Eye (tissue), 1 donor: ENCODE measurements around the gene CNKSR3.

Experiments used
- DNase-seq: peaks from one replicate; pipeline ENCODE4 v3.0.0-alpha.2; 2015

Gene CNKSR3

GRCh38 chr6:154478021-154478700, 32.3 kb downstream of the CNKSR3 start:
- DNase-seq: no peak

DNA sequence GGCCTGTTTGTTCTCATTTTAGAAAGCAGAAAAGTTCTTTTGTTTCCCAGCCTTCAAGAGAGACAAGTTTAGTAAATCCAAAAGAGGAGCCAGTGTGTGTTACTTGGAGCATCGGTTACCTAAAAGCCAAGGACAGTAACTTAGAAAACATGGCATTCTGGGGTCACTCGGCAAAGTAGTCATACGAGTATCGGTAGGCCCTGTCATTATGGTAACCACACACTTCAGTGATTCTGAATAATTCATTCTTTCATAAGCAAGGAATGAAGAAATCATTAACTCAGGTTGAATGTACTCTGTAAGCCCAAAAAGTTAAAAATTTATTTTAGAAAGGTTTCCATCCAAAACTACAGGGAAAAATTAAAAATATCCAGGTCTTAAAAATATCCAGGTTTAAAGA, 34.0 kb downstream of the CNKSR3 start:
- DNase-seq: no peak

GRCh38 chr6:154474648-154475428, 35.6 kb downstream of the CNKSR3 start:
- no peak for DNase-seq

- DNase-seq: no peak
These were observed 37.2 kb downstream of the CNKSR3 start for GRCh38 chr6:154473324-154473723.

GRCh38 chr6:154471609-154472362, 38.7 kb downstream of the CNKSR3 start:
- no peak for DNase-seq

- no peak for DNase-seq
These were observed 41.1 kb downstream of the CNKSR3 start for GRCh38 chr6:154469306-154469935.

DNA sequence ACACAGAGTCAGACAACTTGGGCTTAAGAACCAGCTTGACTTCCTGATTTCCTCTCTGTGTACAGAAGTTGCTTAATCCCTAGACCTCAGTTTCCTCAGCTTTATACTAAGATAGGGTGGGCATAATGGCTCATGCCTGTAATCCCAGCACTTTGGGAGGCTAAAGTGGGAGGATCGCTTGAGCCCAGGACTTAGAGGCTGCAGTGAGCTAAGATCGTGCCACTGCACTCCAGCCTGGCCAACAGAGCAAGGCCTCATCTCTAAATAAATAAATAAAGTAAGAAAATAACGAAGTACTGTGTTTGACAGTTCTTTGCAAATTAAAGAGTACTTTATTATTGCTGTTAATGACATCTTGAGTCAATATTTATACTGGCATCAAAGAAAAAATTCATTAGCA, 41.7 kb downstream of the CNKSR3 start:
- no peak for DNase-seq

- no peak for DNase-seq
These were observed 43.4 kb downstream of the CNKSR3 start for GRCh38 chr6:154466971-154467679.

DNA sequence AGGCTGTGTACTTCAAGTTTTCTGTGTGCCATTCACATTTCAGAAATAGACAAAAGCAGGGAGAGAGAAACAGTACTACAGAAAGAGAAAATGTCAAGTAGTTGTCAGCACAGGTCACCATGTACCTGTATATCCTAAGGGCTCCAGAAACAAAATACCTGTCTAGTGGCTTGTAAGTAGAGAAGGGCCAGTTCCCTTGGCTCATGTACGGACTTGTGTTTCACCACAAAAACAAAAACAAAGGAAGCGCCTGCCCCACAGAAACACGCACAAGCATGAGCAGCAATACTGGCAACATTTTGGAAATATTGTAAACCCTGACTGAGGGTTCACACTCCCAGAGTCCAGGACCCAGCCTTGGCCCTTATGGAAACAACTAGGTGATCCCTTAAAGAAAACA, 44.3 kb downstream of the CNKSR3 start:
- no peak for DNase-seq

DNA sequence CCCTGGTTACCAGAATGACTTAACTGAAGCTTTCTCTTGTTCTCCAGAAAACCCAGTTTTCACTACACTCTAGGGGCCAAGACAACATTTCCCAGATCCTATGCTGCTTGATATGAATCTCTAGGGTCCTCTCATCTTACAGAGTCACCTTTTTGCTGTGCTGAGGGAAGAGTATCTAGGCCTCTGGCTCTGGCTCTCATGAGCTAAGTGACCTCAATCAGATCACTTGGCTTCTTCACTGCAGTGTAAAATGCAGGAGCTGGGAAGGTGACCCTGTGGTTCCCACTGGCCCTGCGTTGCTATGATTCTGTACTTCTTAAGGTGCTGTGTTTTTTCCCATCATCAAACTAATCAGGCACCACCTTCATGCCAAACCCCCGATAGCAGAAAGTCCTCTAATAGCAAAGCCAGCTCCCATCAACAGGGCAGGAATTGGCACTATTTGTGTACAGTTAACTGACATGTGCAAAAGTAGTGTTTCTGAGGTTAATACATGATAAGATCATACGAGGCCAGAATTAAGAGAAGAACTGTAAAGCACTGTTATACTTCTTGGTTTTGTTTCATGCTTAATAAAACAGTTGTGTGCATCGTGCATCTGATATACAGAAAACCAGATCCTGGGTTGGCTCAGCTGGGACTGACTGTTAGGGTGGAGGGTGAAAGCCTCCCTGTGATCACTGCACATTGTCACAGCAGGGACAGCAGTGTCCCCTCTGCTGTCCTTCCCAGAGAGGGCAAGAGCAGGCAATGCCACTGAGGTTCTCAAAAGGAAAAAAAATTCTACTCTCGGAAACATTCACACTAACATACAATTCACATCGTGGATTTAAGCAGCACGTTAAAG, 46.7 kb downstream of the CNKSR3 start:
- DNase-seq: no peak

DNA sequence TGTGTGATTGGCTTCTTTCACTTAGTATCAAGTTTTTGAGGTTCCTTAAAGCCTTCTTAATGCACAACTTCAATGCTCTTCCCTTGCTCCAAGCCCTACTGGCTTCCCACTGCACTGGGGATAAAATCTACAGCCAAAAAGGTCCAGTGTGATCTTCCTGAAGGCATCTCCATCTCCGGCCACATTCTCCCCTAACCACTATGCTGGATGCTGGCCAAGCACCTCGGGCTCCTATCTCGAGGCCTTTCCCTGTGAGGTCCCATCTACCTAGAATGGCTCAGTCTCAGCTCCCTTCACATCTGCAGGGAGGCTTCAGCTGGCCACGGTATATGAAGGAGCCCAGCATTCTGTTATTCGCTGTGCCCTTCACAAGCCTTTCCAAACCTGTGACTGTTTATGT, 48.1 kb downstream of the CNKSR3 start:
- DNase-seq: no peak

DNA sequence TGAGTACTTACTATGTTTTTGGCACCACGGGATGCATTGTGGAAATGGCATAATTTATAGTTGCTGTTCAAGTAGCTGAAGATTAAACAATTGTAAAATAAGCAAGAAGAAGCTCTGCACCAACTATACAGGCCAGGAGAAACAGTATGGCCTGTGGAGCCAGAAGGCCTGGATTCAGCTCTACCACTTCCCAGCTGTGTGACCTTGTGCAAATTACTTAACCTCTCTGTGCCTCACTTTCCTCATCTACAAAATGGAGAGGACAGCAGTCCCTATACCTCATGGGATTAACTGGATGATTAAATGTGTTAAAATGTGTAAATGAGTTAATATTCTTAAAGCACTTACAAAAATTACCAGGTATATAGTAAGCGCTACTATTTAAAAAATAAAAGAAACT, 49.1 kb downstream of the CNKSR3 start:
- no peak for DNase-seq

GRCh38 chr6:154460306-154461071, 50.0 kb downstream of the CNKSR3 start:
- no peak for DNase-seq

GRCh38 chr6:154459513-154459912, 51.0 kb downstream of the CNKSR3 start:
- no peak for DNase-seq

DNA sequence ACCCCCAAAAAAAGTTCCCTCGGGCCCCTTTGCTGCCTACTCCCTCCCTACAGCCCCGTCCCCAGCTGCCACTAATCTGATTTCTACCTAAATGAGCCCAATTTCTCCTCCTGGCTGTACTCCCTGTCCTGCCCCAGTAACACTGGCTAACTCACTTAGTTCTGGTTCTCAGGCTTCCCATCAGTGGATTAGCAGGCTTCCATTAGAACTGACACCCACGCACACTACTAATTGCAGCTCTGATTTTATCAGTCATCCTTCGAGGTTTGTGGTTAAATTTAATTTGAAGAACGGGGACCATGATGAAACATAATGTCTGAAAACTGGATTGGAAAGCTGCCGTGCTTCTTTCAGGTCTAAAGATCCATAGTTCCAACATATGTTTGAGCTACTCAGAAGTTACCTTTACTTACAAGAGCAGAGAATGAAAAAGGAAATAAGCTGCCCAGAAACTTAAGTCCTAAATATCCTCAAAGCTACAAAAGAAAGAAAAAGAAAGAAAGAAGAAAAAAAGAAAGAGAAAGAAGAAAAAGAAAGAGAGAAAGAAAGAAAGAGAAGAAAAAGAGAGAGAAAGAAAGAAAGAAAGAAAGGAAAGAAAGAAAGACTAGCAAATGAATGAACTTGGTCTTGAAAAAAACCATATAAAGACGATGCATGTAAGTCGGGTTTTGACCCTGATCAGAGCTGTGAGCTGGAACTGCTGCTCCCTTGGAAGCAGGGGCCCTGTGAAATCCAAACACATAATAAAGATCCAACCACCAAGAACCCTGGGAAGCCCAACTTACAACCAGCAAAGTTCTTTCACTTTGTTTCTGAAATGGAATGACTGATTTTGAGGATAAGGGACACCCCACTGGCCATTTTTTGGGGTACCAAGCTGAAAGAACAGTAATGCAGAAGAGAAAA, 51.7 kb downstream of the CNKSR3 start:
- no peak for DNase-seq

DNA sequence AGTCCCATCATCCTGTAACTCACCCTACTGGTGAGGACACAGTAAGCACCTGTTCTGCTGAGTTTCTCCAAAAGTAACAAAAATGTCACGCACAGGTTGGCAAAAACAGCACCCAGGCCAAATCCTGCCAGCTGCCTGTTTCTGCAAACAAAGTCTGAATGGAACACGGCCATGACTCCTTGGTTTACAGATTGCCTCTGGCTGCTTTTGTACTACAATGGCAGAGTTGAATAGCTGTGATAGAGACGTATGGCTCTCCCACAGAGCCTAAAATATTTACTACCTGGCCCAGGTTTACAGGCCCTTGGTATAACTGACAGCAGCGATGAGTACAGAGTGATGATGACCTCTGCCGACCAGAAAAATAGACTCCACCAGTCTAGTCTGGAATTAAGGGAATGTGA, 52.6 kb downstream of the CNKSR3 start:
- no peak for DNase-seq

- no peak for DNase-seq
These were observed 53.3 kb downstream of the CNKSR3 start for GRCh38 chr6:154457046-154457713.

- DNase-seq: no peak
These were observed 57.2 kb downstream of the CNKSR3 start for GRCh38 chr6:154453329-154453728.

DNA sequence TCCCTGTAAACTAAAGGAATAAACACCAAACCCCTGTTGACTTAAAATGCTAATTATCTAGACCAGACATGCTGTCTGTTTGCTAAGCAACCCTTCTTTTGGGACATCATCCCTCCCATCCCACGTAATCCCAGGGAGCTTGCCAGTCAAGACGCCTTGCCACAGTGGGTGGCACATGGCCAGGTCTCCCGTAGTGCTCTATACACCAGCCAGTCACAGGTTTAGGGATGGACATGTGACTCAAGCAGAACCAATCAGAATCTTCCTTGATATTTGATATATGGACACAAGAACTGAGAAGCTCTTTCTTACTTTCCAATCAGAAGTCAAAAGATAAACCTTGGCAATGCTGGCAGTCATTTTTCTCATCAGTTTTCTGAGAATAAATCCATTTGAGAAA, 60.0 kb downstream of the CNKSR3 start:
- DNase-seq: no peak
